H1 (cell line): ENCODE data around the gene SCGN. TPM values are rescaled to one million over a fixed set of nuclear protein-coding genes. Genes with fewer than 3 reads are reported as not detected.
A peak's percentile ranks its signal among the peaks of the same experiment; 100 is the strongest.

Experiments used
- CTCF ChIA-PET: fragments of 300-600 bp; sonication (Branson Sonifier 250); formaldehyde crosslinking; loops from one replicate; lab custom pipeline; 2021; ENCODE audit not compliant: partially characterized antibody; lab: Charles Lee
- POLR2A ChIA-PET: fragments of 300-600 bp; sonication (Branson Sonifier 250); formaldehyde crosslinking; loops from one replicate; lab custom pipeline; 2021; ENCODE audit warnings: inconsistent platforms; ENCODE audit not compliant: partially characterized antibody; lab: Charles Lee
- DNase-seq, 2 experiments: peaks; one replicate each; pipeline versions ENCODE4 v3.0.0 to v3.0.0-alpha.2; 2010 to 2022; ENCODE audit warnings: low spot score in 2 of 2, low read depth in 1 of 2, mixed read lengths in 1 of 2
- FAIRE-seq: peaks from 2 replicates; lab custom pipeline; 2011; peaks lifted over from hg19 to GRCh38; lab: Jason Lieb, UNC
- H2AFZ ChIP-seq: 2 replicates; pipeline ENCODE4 v1.8.1; 2012; ENCODE audit warnings: low read length, inconsistent platforms
- H2AK5ac ChIP-seq: 2 replicates; pipeline ENCODE4 v1.6.1; 2013; ENCODE audit warnings: low read depth, low read length
- H2BK120ac ChIP-seq: replicated peaks from 2 replicates; pipeline ENCODE3; 2013; ENCODE audit warnings: low read depth, low read length, inconsistent platforms
- H2BK12ac ChIP-seq: 2 replicates; pipeline ENCODE4 v1.6.1; 2013; ENCODE audit warnings: low read depth, low read length
- H2BK15ac ChIP-seq: 2 replicates; pipeline ENCODE4 v1.6.1; 2013; ENCODE audit warnings: low read length
- H2BK20ac ChIP-seq: 2 replicates; pipeline ENCODE4 v1.6.1; 2013; ENCODE audit warnings: low read length
- H2BK5ac ChIP-seq: 2 replicates; pipeline ENCODE4 v1.6.1; 2013; ENCODE audit warnings: low read depth, low read length
- H3K14ac ChIP-seq: 2 replicates; pipeline ENCODE4 v1.6.1; 2013; ENCODE audit warnings: inconsistent platforms; ENCODE audit not compliant: insufficient read length
- H3K18ac ChIP-seq: 2 replicates; pipeline ENCODE4 v1.6.1; 2013; ENCODE audit warnings: low read length; ENCODE audit errors: extremely low read depth
- H3K23ac ChIP-seq: 2 replicates; pipeline ENCODE4 v1.6.1; 2013; ENCODE audit warnings: inconsistent platforms; ENCODE audit not compliant: insufficient read length
- H3K23me2 ChIP-seq: 2 replicates; pipeline ENCODE4 v1.6.1; 2013; ENCODE audit warnings: low read depth, low read length
- H3K27ac ChIP-seq: 2 replicates; pipeline ENCODE4 v1.6.1; 2011; ENCODE audit warnings: low read depth, low read length, inconsistent platforms
- H3K27me3 ChIP-seq, 4 experiments: replicated peaks in 1 of 4; 1 replicate in 1 of 4; 2 replicates in 3 of 4; pipeline versions ENCODE4 v1.6.1 to v1.8.1; 2011 to 2013; ENCODE audit warnings: low read length in 3 of 4, mild to moderate bottlenecking in 3 of 4, inconsistent platforms in 2 of 4, mixed read lengths in 2 of 4, moderate library complexity in 1 of 4; ENCODE audit not compliant: control insufficient read depth in 3 of 4, insufficient read depth in 3 of 4; ENCODE audit errors: extremely low read depth in 1 of 4
- H3K36me3 ChIP-seq, 4 experiments: 2 replicates each; pipeline versions ENCODE4 v1.6.1 to v1.8.1; 2011 to 2013; ENCODE audit warnings: mild to moderate bottlenecking in 4 of 4, low read length in 3 of 4, moderate library complexity in 2 of 4, control low read depth in 1 of 4, inconsistent platforms in 1 of 4; ENCODE audit not compliant: insufficient read depth in 4 of 4, control insufficient read depth in 2 of 4
- H3K4ac ChIP-seq: replicated peaks from 2 replicates; pipeline ENCODE3; 2013; ENCODE audit warnings: low read length, low read depth, mixed read lengths, inconsistent platforms; ENCODE audit not compliant: insufficient read length
- H3K4me1 ChIP-seq, 4 experiments: replicated peaks in 1 of 4; 1 replicate in 1 of 4; 2 replicates in 3 of 4; pipeline versions ENCODE4 v1.6.1 to v1.8.1; 2011 to 2013; ENCODE audit warnings: low read length in 3 of 4, inconsistent platforms in 2 of 4, mixed read lengths in 1 of 4; ENCODE audit not compliant: insufficient read depth in 4 of 4, control insufficient read depth in 3 of 4
- H3K4me2 ChIP-seq, 2 experiments: 2 replicates each; pipeline versions ENCODE4 v1.6.1 to v1.8.1; 2011 to 2013; ENCODE audit warnings: low read depth in 2 of 2, low read length in 2 of 2, control low read depth in 1 of 2, inconsistent platforms in 1 of 2, mild to moderate bottlenecking in 1 of 2; ENCODE audit not compliant: insufficient read depth in 1 of 2
- H3K4me3 ChIP-seq, 4 experiments: fragments of 200-600, 300-600 bp in 1 of 4; sonication (generic), shearing (Covaris generic), sonication (Bioruptor Twin) in 1 of 4; 2 replicates each; pipeline versions ENCODE4 v1.5.1 to v1.8.1; 2011 to 2016; ENCODE audit warnings: low read length in 4 of 4, low read depth in 3 of 4, control low read depth in 2 of 4, inconsistent platforms in 2 of 4, mild to moderate bottlenecking in 2 of 4, mixed read lengths in 1 of 4, moderate library complexity in 1 of 4; ENCODE audit not compliant: insufficient read depth in 2 of 4; ENCODE audit errors: extremely low read depth in 1 of 4
- H3K56ac ChIP-seq: replicated peaks from 2 replicates; pipeline ENCODE3; 2013; ENCODE audit warnings: low read depth, mild to moderate bottlenecking, mixed read lengths, low read length, inconsistent platforms; ENCODE audit not compliant: insufficient read length
- H3K79me1 ChIP-seq: 2 replicates; pipeline ENCODE4 v1.6.1; 2013; ENCODE audit warnings: low read depth, low read length, control low read depth
- H3K79me2 ChIP-seq, 2 experiments: 2 replicates each; pipeline versions ENCODE4 v1.6.1 to v1.8.1; 2012 to 2013; ENCODE audit warnings: low read length in 2 of 2, mild to moderate bottlenecking in 2 of 2, inconsistent platforms in 1 of 2; ENCODE audit not compliant: insufficient read depth in 2 of 2, control insufficient read depth in 1 of 2
- H3K9ac ChIP-seq, 4 experiments: replicated peaks in 1 of 4; 1 replicate in 1 of 4; 2 replicates in 3 of 4; pipeline versions ENCODE4 v1.6.1 to v1.8.1; 2011 to 2013; ENCODE audit warnings: low read depth in 3 of 4, low read length in 3 of 4, control low read depth in 2 of 4, mild to moderate bottlenecking in 2 of 4, moderate library complexity in 2 of 4, inconsistent platforms in 1 of 4; ENCODE audit errors: extremely low read depth in 1 of 4
- H3K9me3 ChIP-seq, 2 experiments: 2 replicates each; pipeline versions ENCODE4 v1.6.1 to v1.8.1; 2012 to 2013; ENCODE audit warnings: mild to moderate bottlenecking in 2 of 2, moderate library complexity in 2 of 2, control low read depth in 1 of 2, inconsistent platforms in 1 of 2, low read depth in 1 of 2, low read length in 1 of 2, mixed read lengths in 1 of 2; ENCODE audit not compliant: insufficient read depth in 2 of 2
- H4K20me1 ChIP-seq, 2 experiments: replicated peaks in 1 of 2; 2 replicates each; pipeline versions ENCODE3 to v1.8.1; 2011 to 2013; ENCODE audit warnings: inconsistent platforms in 2 of 2, low read length in 2 of 2, mild to moderate bottlenecking in 1 of 2; ENCODE audit not compliant: insufficient read depth in 2 of 2, control insufficient read depth in 1 of 2
- H4K5ac ChIP-seq: 2 replicates; pipeline ENCODE4 v1.6.1; 2013; ENCODE audit warnings: low read length, low read depth, mixed read lengths, inconsistent platforms; ENCODE audit not compliant: insufficient read length
- H4K8ac ChIP-seq: 2 replicates; pipeline ENCODE4 v1.8.0; 2013; ENCODE audit warnings: mild to moderate bottlenecking, moderate library complexity, low read length, inconsistent platforms; ENCODE audit not compliant: insufficient read depth; ENCODE audit errors: extremely low read depth
- H4K91ac ChIP-seq: replicated peaks from 2 replicates; pipeline ENCODE3; 2013; ENCODE audit warnings: low read length, mixed read lengths, inconsistent platforms; ENCODE audit not compliant: insufficient read length
- ASH2L ChIP-seq: fragments of 200-600, 300-600 bp; sonication (generic); IDR thresholded peaks from one replicate; pipeline ENCODE4 v1.7.1; 2017; ENCODE audit warnings: low read length
- CBX8 ChIP-seq: fragments of 300-800, 300-1000 bp; sonication (generic); IDR thresholded peaks from 2 replicates; pipeline ENCODE4 v1.7.1; 2016; ENCODE audit warnings: low read depth, low read length, borderline replicate concordance
- CEBPB ChIP-seq: IDR thresholded peaks from 2 replicates; pipeline ENCODE4 v1.6.1; 2012; ENCODE audit warnings: low read depth, low read length
- GABPA ChIP-seq: IDR thresholded peaks from 2 replicates; pipeline ENCODE4 v1.6.1; 2011; ENCODE audit warnings: mild to moderate bottlenecking, low read length, moderate library complexity, borderline replicate concordance; ENCODE audit not compliant: insufficient read depth
- HDAC6 ChIP-seq: IDR thresholded peaks from one replicate; pipeline ENCODE4 v1.7.1; 2012; ENCODE audit warnings: low read depth, mild to moderate bottlenecking, inconsistent platforms, low read length, moderate library complexity
- NANOG ChIP-seq: IDR thresholded peaks from 2 replicates; pipeline ENCODE4 v1.6.1; 2011; ENCODE audit warnings: low read length, low read depth, mild to moderate bottlenecking, inconsistent platforms; ENCODE audit not compliant: insufficient read depth, poor library complexity, severe bottlenecking
- POLR2AphosphoS5 ChIP-seq: IDR thresholded peaks from 2 replicates; pipeline ENCODE4 v1.6.1; 2011; ENCODE audit warnings: low read depth, low read length
- RBBP5 ChIP-seq: IDR thresholded peaks from 2 replicates; pipeline ENCODE4 v1.7.1; 2012; ENCODE audit warnings: low read depth, mild to moderate bottlenecking, inconsistent platforms, low read length, moderate library complexity, borderline replicate concordance
- RXRA ChIP-seq: IDR thresholded peaks from 2 replicates; pipeline ENCODE4 v1.6.1; 2011; ENCODE audit warnings: low read depth, mild to moderate bottlenecking, low read length, moderate library complexity; ENCODE audit not compliant: insufficient read depth
- TAF7 ChIP-seq: optimal IDR thresholded peaks from 2 replicates; pipeline ENCODE3; 2011; ENCODE audit warnings: low read depth, mild to moderate bottlenecking, inconsistent platforms, low read length, moderate library complexity, borderline replicate concordance
- TCF12 ChIP-seq: IDR thresholded peaks from 2 replicates; pipeline ENCODE4 v1.6.1; 2011; ENCODE audit warnings: low read depth, mild to moderate bottlenecking, low read length
- WGBS, 2 experiments: shearing (Covaris generic) in 1 of 2; methylation state at CpG; one replicate each; pipeline versions ENCODE4 v1.1.6 to v1.1.7; 2013 to 2015; ENCODE audit warnings: low lambda C conversion rate in 2 of 2, mixed read lengths in 2 of 2, inconsistent platforms in 1 of 2, low coverage in 1 of 2, missing lambda C conversion rate in 1 of 2; ENCODE audit not compliant: insufficient replicate concordance in 2 of 2, insufficient coverage in 1 of 2, insufficient read length in 1 of 2; ENCODE audit errors: extremely low coverage in 1 of 2, missing lambda C conversion rate in 1 of 2; 5-methylcytosine and 5-hydroxymethylcytosine counted together
- polyA plus RNA-seq, 7 experiments: library from polyadenylated mRNA; depleted of rRNA in 3 of 7; stranded (reverse) in 5 of 7; unstranded in 2 of 7; fragments of >200 nt in 5 of 7; fragments of 200-250 nt in 2 of 7; gene quantifications; 1 replicate in 5 of 7; 2 replicates in 1 of 7; 4 replicates in 1 of 7; pipeline versions ENCODE4 v1.2.1 to v1.2.3, GENCODE V29; 2011 to 2013; ENCODE audit warnings: missing spikeins in 2 of 7, mixed read lengths in 2 of 7
- total RNA-seq: library from RNA; stranded (reverse); fragmentation: NEBNext Ultra II Directional; extraction: Animal tissue kit (Norgen Biotek cat#: 25700); gene quantifications from 2 replicates; pipeline ENCODE4 v1.2.1, GENCODE V29; 2021

Gene SCGN
- total and polyA plus RNA-seq, 2 of the 8 experiments (the other 6 are each of a cell fraction or from before 2014, with no cell fraction given), result not detected

- Histone ChIP-seq H3K79me2 (no peaks in the 10 kb centered on the region), H3K4me1 (no peaks in the 10 kb centered on the region), H3K23me2 (no peaks in the 10 kb centered on the region; the same call in 1 of the 2 replicates), H3K9ac (no peak overlapping the region), H3K23ac (no peak overlapping the region), H3K27me3 (no peaks in the 10 kb centered on the region), H2BK15ac (no peak overlapping the region), H3K4ac (no peak overlapping the region), H4K8ac (no peak overlapping the region), H2BK12ac (no peak overlapping the region), H2BK120ac (no peak overlapping the region), H4K91ac (no peak overlapping the region), H3K56ac (no peak overlapping the region), H4K5ac (no peak overlapping the region), H4K20me1 (no peaks in the 10 kb centered on the region), H3K14ac (no peak overlapping the region), H3K79me1 (no peaks in the 10 kb centered on the region), H2AFZ (peak overlapping the region; percentile 56; the same call in 1 of the 2 replicates), H3K18ac (no peak overlapping the region), H3K9me3 (no peaks in the 10 kb centered on the region), H3K4me3 (no peak overlapping the region), H3K36me3 (no peaks in the 10 kb centered on the region), H2BK20ac (no peak overlapping the region), H3K4me2 (no peak overlapping the region), H3K27ac (no peak overlapping the region), H2AK5ac (no peak overlapping the region), H2BK5ac (no peak overlapping the region)
- FAIRE-seq (no peak), DNase-seq (no peak)
- WGBS, 2 experiments, result 95% methylated on average over 2 of the region's 2 CpGs; no CpG with 5 or more reads in 1 of the 2 experiments
- TF ChIP-seq ASH2L (no peak), TCF12 (no peak), TAF7 (no peak), CEBPB (no peak), RBBP5 (no peak), NANOG (no peak), GABPA (no peak), CBX8 (no peak), HDAC6 (no peak), RXRA (no peak), POLR2AphosphoS5 (no peak)
- ChIA-PET CTCF (interaction anchor here (1.2 to 7.1 kb wide), 4 partner anchors 9 to 174 kb away, joined by 3 to 52 read pairs (median 4); partner anchors contain the start of gene SLC17A3), POLR2A (no interaction called here)
These were observed 48.7 kb downstream of the SCGN start for GRCh38 chr6:25700761-25701160.
